WTC11 (cell line): ENCODE data around the gene GLB1L2. TPM values are rescaled to one million over a fixed set of nuclear protein-coding genes. Genes with fewer than 3 reads are reported as not detected.

Experiments
- ATAC-seq: fragments of 200-7000 bp; cut with Tn5 transposase; 2 replicates; pipeline ENCODE4 v1.10.0; 2021; ENCODE audit warnings: mild to moderate bottlenecking, moderate library complexity
- CTCF ChIA-PET: fragments of 300-600 bp; sonication (Branson Sonifier 250); formaldehyde crosslinking; loops from one replicate; lab custom pipeline; 2021; ENCODE audit warnings: antibody characterized with exemption; lab: Charles Lee
- POLR2A ChIA-PET: fragments of 350-600 bp; sonication (Branson Sonifier 250); formaldehyde crosslinking; loops from one replicate; lab custom pipeline; 2021; ENCODE audit warnings: antibody characterized with exemption; lab: Charles Lee
- DNase-seq: peaks from one replicate; pipeline ENCODE4 v3.0.0; 2021; ENCODE audit warnings: low spot score
- H3K27ac Mint-ChIP-seq: 2 replicates; pipeline ENCODE4 v1.8.0; 2021; ENCODE audit warnings: mixed read lengths
- H3K27me3 Mint-ChIP-seq: 2 replicates; pipeline ENCODE4 v1.8.0; 2021; ENCODE audit warnings: low read depth, mild to moderate bottlenecking, moderate library complexity, mixed read lengths
- H3K36me3 Mint-ChIP-seq: 2 replicates; pipeline ENCODE4 v1.8.0; 2021; ENCODE audit warnings: mixed read lengths
- H3K4me1 Mint-ChIP-seq: 2 replicates; pipeline ENCODE4 v1.8.0; 2022; ENCODE audit warnings: mixed read lengths
- H3K4me3 Mint-ChIP-seq: 2 replicates; pipeline ENCODE4 v1.8.0; 2021; ENCODE audit warnings: mild to moderate bottlenecking, moderate library complexity, mixed read lengths
- H3K9me3 Mint-ChIP-seq: 2 replicates; pipeline ENCODE4 v1.8.0; 2021; ENCODE audit warnings: mixed read lengths
- AFF4 ChIP-seq: sonication (generic); formaldehyde crosslinking; IDR thresholded peaks from 2 replicates; pipeline ENCODE4 v1.8.1; 2023; ENCODE audit warnings: mild to moderate bottlenecking, missing genetic modification reagents, borderline replicate concordance
- AR ChIP-seq: fragments of 250-450 bp; sonication (Bioruptor Pico); IDR thresholded peaks from 2 replicates; pipeline ENCODE4 v1.9.0; 2021; ENCODE audit warnings: mild to moderate bottlenecking
- ATF1 ChIP-seq: sonication (generic); formaldehyde crosslinking; IDR thresholded peaks from 2 replicates; pipeline ENCODE4 v1.8.1; 2023; ENCODE audit warnings: mild to moderate bottlenecking, moderate library complexity, missing genetic modification reagents
- CREB1 ChIP-seq: sonication (generic); formaldehyde crosslinking; IDR thresholded peaks from 2 replicates; pipeline ENCODE4 v1.8.0; 2023; ENCODE audit warnings: mild to moderate bottlenecking, missing genetic modification reagents
- ELF4 ChIP-seq: sonication (generic); formaldehyde crosslinking; IDR thresholded peaks from 2 replicates; pipeline ENCODE4 v1.8.1; 2022; ENCODE audit warnings: low read depth, mild to moderate bottlenecking, moderate library complexity, missing genetic modification reagents
- ERG ChIP-seq: fragments of 250-450 bp; sonication (Bioruptor Pico); IDR thresholded peaks from 2 replicates; pipeline ENCODE4 v1.8.0; 2021; ENCODE audit warnings: mild to moderate bottlenecking
- ESRRA ChIP-seq: sonication (generic); formaldehyde crosslinking; IDR thresholded peaks from 2 replicates; pipeline ENCODE4 v1.8.1; 2022; ENCODE audit warnings: mild to moderate bottlenecking, missing genetic modification reagents, borderline replicate concordance
- HMGXB4 ChIP-seq: sonication (generic); formaldehyde crosslinking; IDR thresholded peaks from 2 replicates; pipeline ENCODE4 v1.8.1; 2023; ENCODE audit warnings: mild to moderate bottlenecking, moderate library complexity, missing genetic modification reagents
- IRF2 ChIP-seq: sonication (generic); formaldehyde crosslinking; IDR thresholded peaks from 2 replicates; pipeline ENCODE4 v1.8.0; 2022; ENCODE audit warnings: low read depth, missing genetic modification reagents, borderline replicate concordance
- KAT7 ChIP-seq: sonication (generic); formaldehyde crosslinking; IDR thresholded peaks from 2 replicates; pipeline ENCODE4 v1.8.1; 2023; ENCODE audit warnings: missing genetic modification reagents, mild to moderate bottlenecking, borderline replicate concordance
- MLX ChIP-seq: sonication (generic); formaldehyde crosslinking; IDR thresholded peaks from 2 replicates; pipeline ENCODE4 v1.8.1; 2023; ENCODE audit warnings: mild to moderate bottlenecking, missing genetic modification reagents, moderate library complexity
- NFE2L1 ChIP-seq: sonication (generic); formaldehyde crosslinking; IDR thresholded peaks from 2 replicates; pipeline ENCODE4 v1.8.1; 2023; ENCODE audit warnings: missing genetic modification reagents
- NR2C2 ChIP-seq: sonication (generic); formaldehyde crosslinking; IDR thresholded peaks from 2 replicates; pipeline ENCODE4 v1.8.0; 2022; ENCODE audit warnings: mild to moderate bottlenecking, missing genetic modification reagents
- TEAD1 ChIP-seq: sonication (generic); formaldehyde crosslinking; IDR thresholded peaks from 2 replicates; pipeline ENCODE4 v1.8.0; 2022; ENCODE audit warnings: mild to moderate bottlenecking, missing genetic modification reagents
- ZNF138 ChIP-seq: sonication (generic); formaldehyde crosslinking; conservative IDR thresholded peaks from 2 replicates; pipeline ENCODE4 v1.8.1; 2022; ENCODE audit warnings: mild to moderate bottlenecking, moderate library complexity, missing genetic modification reagents
- ZNF671 ChIP-seq: fragments of 250-450 bp; sonication (Bioruptor Pico); IDR thresholded peaks from 2 replicates; pipeline ENCODE4 v1.8.0; 2021; ENCODE audit warnings: mild to moderate bottlenecking
- ZSCAN18 ChIP-seq: fragments of 250-450 bp; sonication (Bioruptor Pico); IDR thresholded peaks from 2 replicates; pipeline ENCODE4 v2.1.2; 2022; ENCODE audit warnings: mild to moderate bottlenecking, moderate library complexity
- total RNA-seq: library from RNA; stranded (reverse); gene quantifications from 3 replicates; pipeline ENCODE4 v1.2.3, GENCODE V29; 2021

GLB1L2 gene
- total RNA-seq, 1 experiment from 2014 or later: 6.0 TPM

GRCh38 chr11:134380785-134381184 lies 49.0 kb downstream of the GLB1L2 start (continued):
- TF ChIP-seq AR (no peak), HMGXB4 (no peak)

GRCh38 chr11:134382257-134382656 lies 50.5 kb downstream of the GLB1L2 start:
- Mint-ChIP-seq H3K9me3 (no peaks in the 10 kb centered on the region), H3K36me3 (peaks cover 20% of the 10 kb centered on the region), H3K4me3 (no peak overlapping the region), H3K4me1 (peaks cover 10% of the 10 kb centered on the region), H3K27ac (peak overlapping the region; percentile 43; the same call in 1 of the 2 replicates), H3K27me3 (no peaks in the 10 kb centered on the region)
- ATAC-seq (no peak), DNase-seq (no peak)
- ChIA-PET POLR2A (no interaction called here), CTCF (no interaction called here)
- TF ChIP-seq ERG (CRISPR knock-in tag) (no peak), CREB1 (no peak), ZNF671 (no peak), KAT7 (CRISPR knock-in tag) (no peak), ZNF138 (CRISPR knock-in tag) (no peak), TEAD1 (CRISPR knock-in tag) (no peak), NFE2L1 (no peak), MLX (CRISPR knock-in tag) (no peak), IRF2 (CRISPR knock-in tag) (no peak), ZSCAN18 (CRISPR knock-in tag) (no peak)
- TF ChIP-seq, all 79 proteins: peak for 0

- H3K27me3 Mint-ChIP-seq: no peaks in the 10 kb centered on the region
- peaks cover 19% of the 10 kb centered on the region for H3K36me3 Mint-ChIP-seq
- H3K4me1 Mint-ChIP-seq: peaks cover 10% of the 10 kb centered on the region
- TF ChIP-seq NR2C2 (CRISPR knock-in tag) (no peak), ELF4 (CRISPR knock-in tag) (no peak), AFF4 (CRISPR knock-in tag) (no peak), ATF1 (CRISPR knock-in tag) (no peak), ESRRA (CRISPR knock-in tag) (no peak)
- TF ChIP-seq, all 79 proteins: peak for 0
- H3K4me3 Mint-ChIP-seq: no peak overlapping the region
- ChIA-PET POLR2A (no interaction called here), CTCF (no interaction called here)
- H3K9me3 Mint-ChIP-seq: no peaks in the 10 kb centered on the region
- ATAC-seq (no peak), DNase-seq (no peak)
- no peak overlapping the region for H3K27ac Mint-ChIP-seq
Observed at GRCh38 chr11:134382830-134383229, 51.0 kb downstream of the GLB1L2 start.
